Limb (tissue), 2 donors: ENCODE results near the gene TANGO6.
"Not testable (repeated sequence)": the region's sequence is repeated elsewhere in the genome, so short reads cannot be mapped to it uniquely, and the experiment has no call there.

ENCODE experiments used
- DNase-seq, 2 donors: peaks; one replicate each; pipeline ENCODE4 v3.0.0-alpha.2; 2016; ENCODE audit errors: extremely low spot score in 2 of 2

TANGO6 gene

DNA sequence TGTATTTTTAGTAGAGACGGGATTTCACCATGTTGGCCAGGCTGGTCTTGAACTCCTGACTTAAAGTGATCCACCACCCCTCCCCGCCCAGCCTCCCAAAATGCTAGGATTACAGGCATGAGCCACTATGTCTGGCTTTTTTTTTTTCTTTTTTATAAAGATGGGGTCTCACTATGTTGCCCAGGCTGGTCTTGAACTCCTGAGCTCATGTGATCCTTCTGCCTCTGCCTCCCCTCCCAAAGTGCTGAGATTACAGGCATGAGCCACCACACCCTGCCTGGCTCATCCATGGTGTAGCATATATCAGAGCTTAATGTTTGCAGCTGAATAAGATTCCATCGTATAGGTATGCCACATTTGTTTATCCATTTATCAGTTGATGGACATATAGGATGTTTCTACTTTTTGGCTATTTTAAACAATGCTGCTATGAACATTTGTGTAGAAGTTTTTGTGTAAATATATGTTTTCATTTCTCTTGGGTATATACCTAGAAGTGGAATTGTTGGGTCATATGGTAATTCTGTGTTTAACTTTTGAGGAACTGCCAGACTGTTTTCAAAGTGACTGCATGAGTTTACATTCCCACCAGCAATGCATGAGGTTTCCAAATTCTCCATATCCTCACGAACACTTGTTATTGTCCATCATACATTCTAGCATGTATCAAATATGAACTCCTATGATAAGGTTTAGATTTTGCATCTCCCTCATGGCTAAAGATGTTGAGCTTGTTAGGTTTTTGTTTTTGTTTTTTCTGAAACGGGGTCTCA is 206.5 kb downstream of the TANGO6 start:
- DNase-seq = no peak

DNA sequence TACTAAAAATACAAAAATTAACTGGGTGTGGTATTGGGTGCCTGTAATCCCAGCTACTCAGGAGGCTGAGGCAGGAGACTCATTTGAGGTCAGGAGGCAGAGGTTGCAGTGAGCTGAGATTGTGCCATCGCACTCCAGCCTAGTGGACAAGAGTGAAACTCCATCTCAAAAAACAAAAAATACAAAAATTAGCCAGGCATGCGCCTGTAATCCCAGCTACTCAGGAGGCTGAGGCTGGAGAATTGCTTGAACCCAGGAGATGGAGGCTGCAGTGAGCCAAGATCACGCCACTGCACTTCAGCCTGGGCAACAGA is 208.1 kb downstream of the TANGO6 start:
- DNase-seq = not testable (repeated sequence)

DNA sequence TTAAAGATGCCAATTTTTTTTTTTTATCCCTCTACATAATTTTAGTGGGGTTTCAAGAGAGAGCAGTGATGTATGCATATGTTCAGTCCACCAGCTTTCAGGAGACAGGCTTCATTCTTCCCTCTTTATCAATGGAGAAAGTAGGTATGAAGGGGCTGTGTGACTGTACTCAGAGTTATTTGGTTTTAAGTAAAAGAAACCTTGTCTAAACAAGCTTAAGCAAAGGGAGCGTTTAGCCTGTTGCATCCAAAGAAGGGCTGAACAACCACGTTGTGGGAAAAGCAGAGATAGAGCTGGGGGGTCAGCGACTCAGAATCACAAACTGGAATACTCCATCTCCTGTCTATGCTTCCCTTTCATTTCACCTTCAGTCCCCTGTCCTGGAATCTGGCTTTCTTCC is 211.7 kb downstream of the TANGO6 start:
- no peak for DNase-seq

DNA sequence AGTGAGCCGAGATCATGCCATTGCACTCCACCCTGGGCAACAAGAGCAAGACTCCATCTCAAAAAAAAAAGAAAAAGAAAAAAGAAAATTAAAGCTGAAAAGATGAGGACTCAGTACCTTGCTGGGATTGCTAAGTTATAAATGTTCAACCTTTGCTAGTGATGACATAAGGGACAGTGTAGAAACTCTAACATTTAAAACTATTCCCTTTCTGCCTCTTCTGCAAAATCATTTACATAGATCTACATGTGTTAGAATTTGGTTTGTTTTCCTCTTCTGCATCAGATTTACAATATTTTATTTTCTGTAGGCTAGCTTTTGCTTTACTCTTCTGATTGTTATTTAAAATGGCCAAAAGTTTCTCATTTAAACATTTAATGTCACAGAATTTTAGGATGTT is 212.6 kb downstream of the TANGO6 start:
- DNase-seq = no peak

DNA sequence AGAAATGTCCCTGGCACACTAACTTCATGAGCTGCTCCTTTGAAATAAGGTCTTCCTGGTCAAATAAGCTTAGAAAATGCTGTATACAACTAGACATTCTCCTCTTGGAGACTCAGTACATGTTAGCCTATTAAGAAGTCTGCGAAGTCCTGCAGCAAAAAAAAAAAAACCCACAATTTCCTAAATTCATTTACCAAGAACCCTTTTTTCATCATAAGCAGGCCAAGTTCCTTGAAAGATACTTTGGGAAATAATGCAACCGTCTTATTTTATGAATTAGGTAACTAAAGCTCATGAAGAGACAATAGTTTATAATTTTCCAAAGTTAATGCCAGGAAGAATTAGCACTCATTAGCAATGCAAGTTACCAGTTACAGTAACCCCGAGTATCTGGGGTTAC is 213.1 kb downstream of the TANGO6 start:
- DNase-seq = no peak

DNA sequence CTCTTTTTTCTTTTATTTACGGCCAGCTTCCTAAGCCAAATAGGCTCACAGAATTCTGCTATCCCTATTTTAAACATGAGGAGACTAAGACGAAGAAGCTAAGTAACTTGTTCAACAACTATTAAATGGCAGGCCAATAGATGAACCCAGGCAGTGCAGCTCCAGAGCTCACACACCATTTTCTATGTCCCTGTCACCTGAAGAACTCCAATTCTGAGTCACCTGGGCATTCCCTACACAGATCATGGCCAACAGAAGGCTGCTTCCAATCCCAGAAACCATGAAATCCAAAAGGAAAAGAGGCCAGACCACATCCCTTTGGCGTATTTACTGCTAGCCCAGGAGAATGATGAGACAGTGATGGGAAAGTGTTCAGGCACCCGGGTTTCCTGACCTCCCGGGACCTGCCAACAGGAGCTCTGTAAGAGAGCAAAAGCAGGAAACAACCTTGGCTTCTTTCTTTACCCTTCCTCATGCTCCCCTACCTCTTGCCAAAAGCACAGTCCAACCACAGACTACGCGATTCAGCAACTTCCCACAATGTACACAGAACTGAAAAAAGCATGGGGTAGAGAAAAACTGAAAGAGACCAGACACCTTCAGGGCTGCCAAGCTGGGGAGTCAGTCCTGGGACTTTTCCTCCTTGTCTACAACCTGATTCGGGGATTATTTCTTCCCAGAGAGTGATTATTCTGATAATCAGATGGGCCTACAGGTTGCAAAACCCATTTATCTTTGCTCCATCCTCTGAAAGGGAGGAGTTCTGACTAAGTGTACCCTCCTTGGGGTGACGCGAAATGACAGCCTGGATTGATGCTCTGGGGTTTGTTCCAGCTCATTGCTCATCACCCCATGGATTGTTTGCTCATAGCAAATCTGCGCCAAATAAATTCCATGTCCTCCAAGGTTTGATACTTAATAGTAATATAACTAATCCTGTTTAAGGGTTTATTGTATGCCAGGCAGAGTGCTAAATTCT is 214.4 kb downstream of the TANGO6 start:
- no peak for DNase-seq

DNA sequence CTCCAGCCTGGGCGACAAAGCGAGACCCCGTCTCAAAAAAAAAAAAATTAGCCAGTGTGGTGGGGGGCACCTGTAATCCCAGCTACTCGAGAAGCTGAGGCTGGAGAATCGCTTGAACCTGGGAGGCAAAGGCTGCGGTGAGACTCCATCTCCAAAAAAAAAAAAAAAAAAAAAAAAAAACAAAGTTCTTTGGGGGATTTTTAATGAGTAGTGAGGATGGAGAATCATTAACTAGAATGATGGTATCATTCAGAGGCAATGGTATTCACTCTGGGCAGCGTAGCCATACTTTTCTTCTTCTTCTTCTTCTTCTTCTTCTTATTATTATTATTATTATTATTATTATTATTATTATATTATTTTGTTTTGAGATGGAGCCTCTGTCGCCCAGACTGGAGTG is 220.2 kb downstream of the TANGO6 start:
- not testable (repeated sequence) for DNase-seq

DNA sequence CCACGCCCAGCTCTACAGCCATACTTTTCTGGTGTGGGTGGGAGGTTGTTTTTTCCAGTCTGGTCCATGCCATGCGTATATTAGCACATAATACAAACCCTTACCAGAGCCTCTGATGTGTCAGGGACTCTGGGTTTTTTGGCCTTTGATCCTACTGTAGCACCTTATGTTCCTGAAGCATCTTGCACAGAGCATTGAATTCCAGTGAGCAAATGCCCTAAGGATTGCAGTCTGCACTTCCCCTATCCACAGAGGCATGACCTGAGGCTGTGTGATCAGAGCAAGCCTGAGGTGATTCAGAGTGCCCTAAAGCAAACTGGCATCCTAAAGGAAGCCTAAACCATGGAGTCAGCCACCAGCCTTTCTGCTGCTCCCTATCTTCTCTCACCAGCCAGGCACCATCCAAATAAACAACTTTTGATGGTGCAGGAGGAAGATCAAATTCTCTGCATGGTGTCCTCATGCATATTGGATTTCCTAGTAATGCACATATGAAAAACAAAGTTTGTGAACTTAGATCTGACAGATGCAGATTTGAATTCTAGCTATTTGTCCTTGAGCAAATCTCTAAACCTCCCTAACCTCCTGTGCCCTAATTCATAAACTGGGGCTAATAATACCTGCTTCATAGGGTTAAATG is 220.9 kb downstream of the TANGO6 start:
- no peak for DNase-seq

DNA sequence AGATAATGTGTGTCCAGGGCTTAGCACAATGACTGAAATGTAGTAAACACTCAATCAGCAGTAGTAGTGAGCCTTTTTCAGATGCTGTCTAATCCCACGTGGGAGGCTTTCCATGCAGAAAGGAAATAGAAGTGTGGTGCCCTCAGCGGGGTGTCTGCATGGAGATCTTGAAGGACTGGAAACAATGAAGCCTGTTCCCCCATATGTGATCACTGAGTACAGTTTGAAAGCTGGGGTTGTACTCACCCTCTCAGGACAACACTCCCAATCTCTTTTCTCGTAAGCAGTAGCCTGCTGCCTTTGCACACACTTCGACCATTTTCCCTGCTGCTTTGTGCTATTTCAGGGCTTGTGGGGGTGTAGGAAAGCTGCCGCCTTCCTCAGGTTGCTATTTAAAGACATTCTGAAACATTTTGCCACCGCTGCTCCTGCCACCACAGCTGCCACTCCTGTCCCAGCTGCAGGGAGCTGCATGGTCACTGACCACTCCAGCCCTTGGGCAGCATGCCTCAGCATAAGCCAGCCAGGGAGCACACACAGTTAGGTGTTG is 221.5 kb downstream of the TANGO6 start:
- no peak for DNase-seq

DNA sequence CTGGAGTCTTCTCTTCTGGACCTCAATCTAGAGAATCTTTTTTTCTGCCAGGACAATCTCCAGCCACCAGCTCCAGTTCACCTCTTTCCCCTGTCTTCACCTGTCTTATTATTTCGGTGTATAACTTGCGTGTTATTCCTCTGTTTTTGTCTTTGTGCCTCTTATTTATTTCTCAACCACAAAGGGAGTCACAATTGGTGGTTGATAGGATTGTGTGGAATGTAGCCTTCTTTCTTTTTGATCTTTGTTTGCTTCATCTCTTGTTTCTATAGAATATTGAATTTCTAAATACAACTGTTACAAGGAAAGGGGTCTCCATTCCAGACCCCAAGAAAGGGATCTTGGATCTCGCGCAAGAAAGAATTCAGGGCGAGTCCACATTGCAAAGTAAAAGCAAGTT is 226.2 kb downstream of the TANGO6 start:
- no peak for DNase-seq

DNA sequence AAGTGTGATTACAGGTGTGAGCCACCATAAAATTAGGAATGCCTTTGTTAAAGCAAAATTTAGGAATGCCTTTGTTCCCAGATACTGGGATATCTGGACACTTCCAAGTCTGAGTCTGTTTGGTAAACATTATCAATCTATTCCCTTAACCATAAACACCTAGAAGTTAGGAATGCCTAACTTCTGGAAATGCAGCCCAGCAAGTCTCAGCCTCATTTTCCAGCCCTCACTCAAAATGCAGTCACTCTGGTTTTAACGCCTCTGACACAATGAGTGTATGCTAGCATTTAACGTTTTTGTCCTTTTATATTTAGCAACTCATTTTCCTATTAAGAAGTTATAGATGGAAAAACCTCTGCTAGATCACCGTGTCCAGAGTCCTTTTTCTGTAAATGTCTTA is 227.7 kb downstream of the TANGO6 start:
- DNase-seq = no peak

DNA sequence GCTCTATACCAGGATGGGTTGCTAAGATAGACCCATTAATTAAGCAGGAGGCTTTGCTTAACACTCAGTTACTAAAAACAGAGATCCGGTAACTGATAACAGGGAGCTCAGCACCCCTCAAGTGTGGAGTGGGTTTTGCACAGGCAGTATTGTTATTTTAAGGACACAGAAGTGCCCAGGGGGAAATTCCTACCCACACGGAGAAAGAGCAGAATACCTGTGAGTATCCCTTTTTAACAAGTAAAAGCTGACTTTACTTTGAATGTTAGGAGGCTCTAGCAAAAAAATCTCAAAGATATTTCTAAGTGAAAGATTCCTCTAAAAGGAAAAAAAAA is 229.3 kb downstream of the TANGO6 start:
- DNase-seq = no peak

DNA sequence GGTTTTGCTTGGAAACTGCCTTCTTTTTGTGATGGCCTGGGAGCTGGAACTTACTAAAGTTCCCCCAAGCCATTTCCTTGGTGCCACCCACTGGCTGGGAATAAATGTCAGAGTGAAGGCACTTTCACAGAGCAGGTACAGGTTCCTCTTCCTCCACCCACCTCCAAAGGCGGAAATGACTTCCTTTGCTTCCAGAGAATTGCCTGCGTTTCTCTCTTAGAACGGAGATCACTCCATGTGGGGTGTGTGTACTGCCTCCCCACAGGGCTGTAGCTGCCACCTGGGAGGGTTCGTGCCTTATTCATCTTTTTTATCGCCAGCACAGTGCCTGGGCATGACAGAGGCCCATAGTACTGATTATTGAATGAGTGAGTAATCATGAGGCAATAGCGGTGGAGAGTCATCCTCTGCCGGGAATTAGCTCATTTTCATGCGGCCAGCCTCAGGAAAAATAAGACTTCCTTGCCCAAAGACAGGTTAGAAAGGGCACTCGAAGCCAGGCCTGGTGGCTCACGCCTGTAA is 229.9 kb downstream of the TANGO6 start:
- DNase-seq = no peak

DNA sequence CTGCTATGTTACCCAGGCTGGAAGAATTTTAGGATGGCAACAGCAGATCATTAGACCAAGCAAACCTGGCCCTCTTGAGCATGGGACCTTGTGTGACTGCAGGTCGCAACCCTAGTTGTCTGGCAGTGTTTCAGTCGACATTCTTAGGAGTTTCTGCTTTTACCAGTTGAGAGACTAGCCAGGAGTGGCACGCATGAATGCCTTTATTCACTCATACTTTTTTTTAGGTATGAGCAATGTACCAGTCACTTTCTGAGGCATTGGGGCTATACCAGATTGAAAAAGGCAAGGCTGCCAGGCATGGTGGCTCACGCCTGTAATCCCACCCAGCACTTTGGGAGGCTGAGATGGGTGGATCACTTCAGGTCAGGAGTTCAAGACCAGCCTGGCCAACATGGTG is 233.9 kb downstream of the TANGO6 start:
- DNase-seq = no peak

DNA sequence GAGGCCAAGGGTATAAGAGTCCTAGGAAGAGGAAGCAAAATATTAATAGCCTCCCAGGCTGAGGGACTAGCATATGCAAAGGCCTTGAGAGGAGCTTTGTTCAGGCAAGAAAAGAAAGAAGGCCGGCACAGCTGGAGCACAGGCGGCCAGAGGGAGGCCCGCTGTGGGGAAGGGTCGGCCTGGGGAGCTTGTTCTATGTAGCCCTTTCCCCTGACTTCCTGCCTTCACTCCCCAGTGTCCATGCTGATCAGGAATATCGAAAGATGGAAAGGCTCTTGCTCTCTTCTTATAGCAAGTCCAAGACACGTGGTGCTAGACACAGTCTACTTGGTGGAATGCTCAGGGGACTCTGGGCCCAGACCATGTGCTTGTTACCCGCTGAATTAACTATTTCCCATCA is 234.7 kb downstream of the TANGO6 start:
- no peak for DNase-seq

DNA sequence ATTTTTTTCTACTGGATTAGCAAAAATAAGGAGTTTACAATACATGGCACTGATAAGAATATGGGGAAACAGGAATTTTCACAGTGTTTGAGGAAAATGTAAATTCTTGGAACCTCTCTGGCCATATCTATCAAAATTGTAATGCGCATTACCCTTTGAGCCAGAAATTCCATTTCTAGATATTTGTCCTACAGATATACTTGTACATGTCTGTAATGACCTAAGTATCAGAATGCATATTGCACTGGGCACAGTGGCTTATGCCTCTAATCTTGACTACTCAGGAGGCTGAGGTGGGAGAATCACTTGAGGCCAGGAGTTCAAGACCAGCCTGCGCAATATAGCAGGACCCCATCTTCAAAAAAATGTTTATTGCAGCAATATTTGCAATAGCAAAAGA is 236.4 kb downstream of the TANGO6 start:
- DNase-seq = no peak

DNA sequence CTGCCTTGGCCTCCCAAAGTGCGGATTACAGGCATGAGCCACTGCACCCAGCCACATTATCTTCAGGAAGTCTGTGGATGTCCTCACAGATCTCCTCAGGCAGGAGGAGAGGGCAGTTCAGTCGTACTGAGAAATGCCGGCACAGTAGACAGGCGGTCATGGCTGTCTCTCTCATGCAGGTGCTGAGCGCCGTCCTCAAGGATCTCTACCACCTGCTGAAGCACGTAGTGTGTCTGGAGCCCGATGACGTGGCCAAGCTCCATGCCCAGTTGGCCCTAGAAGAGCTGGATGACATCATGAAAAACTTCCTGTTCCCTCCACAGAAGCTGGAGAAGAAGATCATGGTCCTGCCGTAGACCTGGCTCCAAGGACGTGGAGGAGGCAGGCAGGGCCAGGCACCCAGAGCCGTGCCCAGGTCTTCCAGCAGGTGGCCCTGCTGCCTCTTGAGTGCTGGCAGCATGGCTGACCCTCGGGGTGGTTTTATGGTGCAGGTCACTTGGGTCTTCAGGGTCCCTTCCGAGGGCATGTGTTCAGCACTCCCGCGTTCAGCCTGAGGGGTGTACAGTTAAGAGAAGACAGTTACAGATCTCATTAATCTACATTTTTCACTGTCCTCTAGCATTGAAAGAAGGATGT is 240.1 kb downstream of the TANGO6 start:
- DNase-seq = no peak

DNA sequence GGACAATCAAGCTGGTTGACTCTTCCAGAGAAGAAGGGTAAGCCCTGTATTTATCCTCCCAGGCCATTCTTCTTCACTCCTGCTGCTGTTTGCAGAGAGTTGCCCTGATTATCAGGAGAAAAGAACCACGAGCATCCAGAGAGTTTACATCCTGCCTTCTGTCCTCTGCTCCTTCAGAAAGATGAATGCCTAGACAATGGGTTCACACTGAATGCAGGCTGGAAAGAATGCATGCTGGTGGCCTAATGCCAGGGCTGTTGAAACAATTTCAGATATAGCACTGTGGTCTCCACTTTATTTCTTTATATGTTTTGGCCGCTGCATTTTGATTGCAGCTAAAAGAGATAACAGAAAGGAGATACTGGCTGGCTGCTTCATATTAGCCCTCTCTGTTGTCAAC is 241.0 kb downstream of the TANGO6 start:
- DNase-seq = no peak

DNA sequence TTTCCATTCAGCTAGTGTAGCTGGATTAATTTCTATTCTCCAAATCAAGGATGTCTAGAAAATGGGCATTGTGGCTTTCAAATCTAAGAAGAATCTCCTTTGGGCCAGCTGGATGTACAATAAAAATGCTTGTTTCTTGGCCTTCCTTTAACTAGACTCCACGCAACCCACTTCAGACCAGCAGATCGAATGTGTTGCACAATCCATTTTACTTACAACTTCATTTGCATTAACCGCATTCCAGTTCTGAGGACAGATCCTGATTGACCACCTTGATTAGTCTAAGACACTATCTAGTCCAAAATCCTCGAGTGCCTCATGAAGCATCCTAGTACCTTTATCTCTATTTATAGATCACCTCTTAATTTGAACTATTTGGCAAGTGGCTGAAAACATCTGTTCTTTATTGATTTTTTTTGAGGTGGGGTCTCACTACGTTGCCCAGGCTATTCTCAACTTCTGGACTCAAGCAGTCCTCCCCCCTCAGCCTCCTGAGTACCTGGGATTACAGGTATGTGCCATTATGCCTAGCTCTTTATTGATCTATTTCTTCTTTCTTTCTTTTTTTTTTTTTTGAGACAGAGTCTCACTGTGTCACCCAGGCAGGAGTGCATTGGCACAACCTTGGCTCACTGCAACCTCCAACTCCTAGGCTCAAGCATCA is 241.8 kb downstream of the TANGO6 start:
- DNase-seq = no peak

DNA sequence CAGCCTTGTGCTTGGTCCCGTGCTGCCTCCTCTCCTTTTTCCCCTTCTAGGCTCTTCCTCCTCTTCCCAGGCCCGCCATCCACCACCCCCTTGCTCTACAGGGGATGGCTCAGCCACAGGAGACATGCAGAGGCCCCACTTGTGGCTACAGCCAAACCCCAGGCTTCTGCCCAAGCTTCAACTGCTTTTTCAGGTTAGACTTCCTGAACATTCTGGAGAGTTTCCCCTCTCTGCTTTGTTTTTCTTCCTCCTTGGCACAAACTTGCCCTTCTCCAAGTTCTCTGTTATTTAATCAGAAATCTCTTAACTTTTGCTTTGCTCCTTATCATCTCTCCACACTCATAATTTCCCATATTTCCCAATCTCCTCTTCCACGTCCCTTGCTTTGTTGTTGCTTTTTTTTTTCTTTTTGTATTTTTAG is 243.8 kb downstream of the TANGO6 start:
- DNase-seq = no peak

DNA sequence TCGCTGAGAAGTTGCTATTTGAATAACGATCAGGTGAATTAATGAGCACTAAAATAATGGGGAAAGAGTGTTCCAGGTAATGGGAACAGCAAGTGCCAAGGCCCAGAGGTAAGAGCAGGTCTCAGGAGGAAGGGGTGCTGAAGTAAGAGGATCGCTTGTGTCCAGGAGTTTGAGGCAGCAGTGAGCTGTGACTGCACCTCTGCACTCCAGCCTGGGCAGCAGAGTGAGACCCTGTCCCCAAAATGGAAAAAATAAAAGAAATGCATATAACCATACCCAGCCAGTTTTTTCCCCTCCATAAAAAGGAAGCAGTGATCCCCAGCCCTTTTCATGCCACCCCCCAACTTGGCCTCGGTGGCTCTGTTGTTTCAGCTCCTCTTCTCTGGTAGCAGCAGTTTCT is 245.4 kb downstream of the TANGO6 start:
- DNase-seq = no peak
